Measurements from ENCODE around the gene C17orf67.
A peak's percentile ranks its signal among the peaks of the same experiment; 100 is the strongest.
"Not testable (repeated sequence)": the region's sequence is repeated elsewhere in the genome, so short reads cannot be mapped to it uniquely, and the experiment has no call there.

Gene C17orf67

DNA sequence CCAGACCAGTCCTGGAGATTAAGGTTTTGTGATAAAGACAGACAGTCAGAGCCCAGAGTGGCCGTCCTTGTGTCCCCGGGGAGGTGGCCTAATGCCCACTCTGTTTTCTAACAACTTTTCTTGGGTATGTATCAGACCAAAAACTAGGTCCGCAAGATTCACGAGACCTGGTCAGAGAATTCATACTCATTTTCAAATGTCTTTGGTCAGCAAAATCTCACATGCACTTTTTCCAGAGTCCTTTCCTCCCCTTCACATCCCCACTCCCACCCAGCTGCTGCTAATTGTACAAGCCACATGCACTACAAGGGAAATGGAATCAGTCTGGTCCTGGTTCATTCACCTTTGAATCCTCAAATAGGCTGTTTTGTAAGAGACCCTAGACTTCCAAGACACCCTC, 61.7 kb downstream of the C17orf67 start:
- Histone ChIP-seq H4K20me1 (no peaks in the 10 kb centered on the region), H3K9me3 (replicated peaks in 1 of 11) (peaks cover 0 to 11% (median 0%) of the 10 kb centered on the region in 11 experiments; a peak in 6 of 22 replicates), H3K9ac (no peak overlapping the region), H3K4me1 (peaks cover 5 to 71% (median 35%) of the 10 kb centered on the region in 10 experiments), H3K36me3 (no peaks in the 10 kb centered on the region), H3K27ac (no peak overlapping the region), H3K4me3 (no peak overlapping the region), H3K27me3 (no peaks in the 10 kb centered on the region), H3K4me2 (peak overlapping the region in 6 of 11 experiments; percentile 2 to 37 (median 8); a peak in 5 of 22 replicates)
- no peak for TF ChIP-seq Cebpa-rat (IDR thresholded peaks at IDR 0.05)

DNA sequence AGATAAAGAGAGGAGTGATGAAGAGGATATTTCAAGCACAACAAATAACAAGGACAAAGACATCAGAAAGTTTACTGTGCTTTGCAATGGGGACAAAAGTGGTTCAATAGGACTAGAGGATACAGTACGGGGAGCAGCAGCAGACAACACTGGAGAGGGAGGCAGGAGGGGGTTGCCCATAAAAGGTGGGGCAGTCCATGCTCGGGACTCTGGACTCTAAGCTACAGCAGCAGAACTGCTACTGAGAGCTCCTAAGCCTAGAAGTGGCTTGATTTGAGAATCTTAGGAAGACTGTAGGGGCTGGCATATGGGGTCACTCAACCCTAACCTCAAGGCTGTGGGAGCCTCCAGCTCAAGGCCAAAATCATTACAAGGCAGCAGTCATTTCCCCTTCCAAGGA, 62.2 kb downstream of the C17orf67 start:
- no peaks in the 10 kb centered on the region for H3K27me3 ChIP-seq
- H3K4me2 ChIP-seq: peak overlapping the region in 6 of 11 experiments; percentile 2 to 37 (median 8); a peak in 6 of 22 replicates
- TF ChIP-seq Cebpa-rat (IDR thresholded peaks at IDR 0.05): no peak
- H3K4me3 ChIP-seq: no peak overlapping the region
- H3K9me3 ChIP-seq (replicated peaks in 1 of 11): peaks cover 0 to 10% (median 0%) of the 10 kb centered on the region in 11 experiments; a peak in 6 of 22 replicates
- no peak overlapping the region for H3K9ac ChIP-seq
- H3K4me1 ChIP-seq: peaks cover under 1 to 70% (median 30%) of the 10 kb centered on the region in 10 experiments
- H3K36me3 ChIP-seq: no peaks in the 10 kb centered on the region
- H3K27ac ChIP-seq: no peak overlapping the region
- no peaks in the 10 kb centered on the region for H4K20me1 ChIP-seq

DNA sequence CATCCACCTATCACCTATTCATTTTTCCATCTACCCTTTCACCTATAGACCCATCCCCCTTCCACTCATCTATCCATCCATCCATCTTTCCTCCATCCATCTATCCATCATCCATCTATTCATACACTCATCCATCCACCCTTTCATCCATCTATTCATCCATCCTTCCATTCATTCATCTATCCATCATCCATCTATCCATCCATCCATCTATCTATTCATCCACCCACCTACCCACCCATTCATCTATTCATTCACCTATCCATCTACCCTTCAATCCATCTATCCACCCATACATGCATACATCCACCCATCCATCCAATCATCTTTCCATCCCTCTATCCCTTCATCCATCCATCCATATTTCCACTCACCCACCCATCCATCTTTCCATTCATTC, 63.3 kb downstream of the C17orf67 start:
- H3K4me2 ChIP-seq: peak overlapping the region in 3 of 11 experiments; percentile 44 to 58 (median 46); a peak in 2 of 22 replicates
- no peak overlapping the region for H3K9ac ChIP-seq
- H3K4me3 ChIP-seq: no peak overlapping the region
- no peak for TF ChIP-seq Cebpa-rat (IDR thresholded peaks at IDR 0.05)
- H3K36me3 ChIP-seq: no peaks in the 10 kb centered on the region
- H4K20me1 ChIP-seq: no peaks in the 10 kb centered on the region
- H3K9me3 ChIP-seq (replicated peaks in 1 of 11): peaks cover 0 to 10% (median 0%) of the 10 kb centered on the region in 11 experiments; a peak in 6 of 22 replicates
- no peaks in the 10 kb centered on the region for H3K27me3 ChIP-seq
- peaks cover 0 to 74% (median 31%) of the 10 kb centered on the region in 10 experiments; a peak in 17 of 20 replicates for H3K4me1 ChIP-seq
- no peak overlapping the region for H3K27ac ChIP-seq

DNA sequence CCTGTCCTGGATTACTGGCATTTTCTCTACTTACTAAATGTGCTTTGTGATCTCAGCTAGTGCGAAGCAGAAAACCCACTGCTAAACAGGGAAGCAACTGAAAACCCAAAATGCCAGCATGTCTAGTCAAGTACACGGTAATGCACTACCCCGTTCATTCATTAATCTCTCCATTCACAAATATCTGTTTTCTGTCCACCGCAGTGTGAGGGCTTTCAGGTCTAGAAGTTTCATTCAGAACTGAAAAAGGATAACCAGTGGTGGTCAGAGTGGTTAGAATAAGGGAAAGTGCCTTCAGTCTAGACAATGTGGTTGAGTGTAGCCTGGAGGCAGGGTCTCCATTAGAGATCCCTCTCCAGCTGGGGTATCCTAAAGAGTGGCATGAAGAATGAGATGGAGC, 68.3 kb downstream of the C17orf67 start:
- Histone ChIP-seq H3K4me2 (peak overlapping the region in 5 of 11 experiments; percentile 2 to 40 (median 21); a peak in 5 of 22 replicates), H3K4me3 (no peak overlapping the region), H3K9me3 (replicated peaks in 1 of 11) (peaks cover 16 to 38% (median 23%) of the 10 kb centered on the region in 11 experiments; a peak in 21 of 22 replicates), H3K4me1 (peaks cover 0 to 58% (median 27%) of the 10 kb centered on the region in 10 experiments; a peak in 18 of 20 replicates), H3K27ac (no peak overlapping the region), H3K27me3 (no peaks in the 10 kb centered on the region), H3K9ac (no peak overlapping the region), H4K20me1 (no peaks in the 10 kb centered on the region), H3K36me3 (0 out of 22 replicates have a peak, but pooled peaks cover 0 to 3% (median 0%) of the 10 kb centered on the region in 11 experiments)
- no peak for TF ChIP-seq Cebpa-rat (IDR thresholded peaks at IDR 0.05)

DNA sequence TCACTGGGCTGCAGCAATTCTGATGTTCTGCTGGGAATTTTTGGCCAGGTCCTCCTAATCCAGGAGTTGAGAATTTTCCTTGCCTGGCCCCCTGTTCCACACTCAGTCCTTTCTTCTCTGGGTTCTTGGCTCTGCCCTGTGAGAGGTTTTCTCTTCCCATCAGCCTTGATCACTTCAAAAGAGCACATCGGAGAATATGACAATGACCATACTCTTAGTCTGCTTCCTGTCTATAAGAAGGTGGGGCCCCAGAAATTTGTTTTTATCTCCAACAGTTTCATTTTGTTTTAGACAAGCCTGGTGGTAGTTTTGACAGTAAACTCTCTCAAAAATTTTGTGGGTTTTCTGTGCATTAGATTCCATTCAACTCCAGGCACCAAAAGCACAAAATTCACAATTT, 70.7 kb downstream of the C17orf67 start:
- no peaks in the 10 kb centered on the region for H4K20me1 ChIP-seq
- peak overlapping the region in 9 of 11 experiments; percentile 4 to 49 (median 31); a peak in 13 of 22 replicates for H3K4me2 ChIP-seq
- no peaks in the 10 kb centered on the region for H3K27me3 ChIP-seq
- H3K27ac ChIP-seq: no peak overlapping the region
- no peak for TF ChIP-seq Cebpa-rat (IDR thresholded peaks at IDR 0.05)
- H3K36me3 ChIP-seq: peaks cover 0 to 6% (median 0%) of the 10 kb centered on the region in 11 experiments; a peak in 3 of 22 replicates
- H3K4me3 ChIP-seq: no peak overlapping the region
- no peak overlapping the region for H3K9ac ChIP-seq
- peaks cover 40 to 63% (median 48%) of the 10 kb centered on the region in 11 experiments for H3K9me3 ChIP-seq (replicated peaks in 1 of 11)
- peaks cover 0 to 42% (median 17%) of the 10 kb centered on the region in 10 experiments; a peak in 14 of 20 replicates for H3K4me1 ChIP-seq

- H4K20me1 ChIP-seq: no peaks in the 10 kb centered on the region
- H3K9me3 ChIP-seq (replicated peaks in 1 of 11): peaks cover 49 to 71% (median 56%) of the 10 kb centered on the region in 11 experiments
- peaks cover 0 to 42% (median 17%) of the 10 kb centered on the region in 10 experiments; a peak in 14 of 20 replicates for H3K4me1 ChIP-seq
- H3K4me3 ChIP-seq: no peak overlapping the region
- H3K4me2 ChIP-seq: no peak overlapping the region
- H3K27me3 ChIP-seq: no peaks in the 10 kb centered on the region
- no peak for TF ChIP-seq Cebpa-rat (IDR thresholded peaks at IDR 0.05)
- H3K9ac ChIP-seq: no peak overlapping the region
- no peak overlapping the region for H3K27ac ChIP-seq
- peaks cover 0 to 6% (median 0%) of the 10 kb centered on the region in 11 experiments; a peak in 3 of 22 replicates for H3K36me3 ChIP-seq
These were observed 71.6 kb downstream of the C17orf67 start for GRCh38 chr17:56762144-56762543.

GRCh38 chr17:56761387-56761786, 72.3 kb downstream of the C17orf67 start:
- Histone ChIP-seq H3K36me3 (peaks cover 0 to 6% (median 0%) of the 10 kb centered on the region in 11 experiments; a peak in 3 of 22 replicates), H3K9me3 (replicated peaks in 1 of 11) (peaks cover 56 to 79% (median 64%) of the 10 kb centered on the region in 11 experiments), H3K4me3 (no peak overlapping the region), H3K27ac (no peak overlapping the region), H3K27me3 (no peaks in the 10 kb centered on the region), H3K4me2 (no peak overlapping the region), H3K4me1 (peaks cover 7 to 41% (median 19%) of the 10 kb centered on the region in 10 experiments; a peak in 18 of 20 replicates), H3K9ac (no peak overlapping the region), H4K20me1 (no peaks in the 10 kb centered on the region)
- no peak for TF ChIP-seq Cebpa-rat (IDR thresholded peaks at IDR 0.05)

- Histone ChIP-seq H3K27ac (peak overlapping the region in 3 of 11 experiments; percentile 36 to 52 (median 51); a peak in 5 of 22 replicates), H3K4me1 (peaks cover 34 to 45% (median 41%) of the 10 kb centered on the region in 10 experiments), H3K9me3 (replicated peaks in 1 of 11) (peaks cover 63 to 83% (median 76%) of the 10 kb centered on the region in 11 experiments), H3K4me3 (peak overlapping the region in 3 of 10 experiments; percentile 26 to 32 (median 31); a peak in 5 of 20 replicates)
- not testable (repeated sequence) for H3K36me3 ChIP-seq, H3K27me3 ChIP-seq, H4K20me1 ChIP-seq, H3K4me2 ChIP-seq, H3K9ac ChIP-seq
These were observed 76.1 kb downstream of the C17orf67 start for GRCh38 chr17:56757611-56758010.

DNA sequence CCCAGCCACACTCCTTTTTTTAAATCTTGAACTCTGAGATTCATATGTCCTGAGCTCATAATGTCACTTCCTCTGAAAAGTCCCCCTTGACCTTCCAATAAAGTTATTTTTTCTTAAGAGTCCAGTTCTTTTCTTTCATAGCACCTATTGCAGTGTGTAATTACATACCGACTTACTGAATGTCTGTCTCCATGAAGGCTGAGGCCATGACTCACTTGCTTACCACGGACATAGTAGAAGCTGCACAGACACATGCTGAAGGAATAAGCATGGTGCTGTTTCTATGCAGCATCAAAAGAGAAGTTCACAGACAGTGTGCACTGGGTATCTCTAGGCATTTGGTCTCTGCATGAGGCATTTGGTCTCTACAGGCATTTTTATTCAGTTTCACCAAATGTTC, 77.2 kb downstream of the C17orf67 start:
- TF ChIP-seq Cebpa-rat (IDR thresholded peaks at IDR 0.05): no peak
- H3K4me1 ChIP-seq: peaks cover 43 to 55% (median 50%) of the 10 kb centered on the region in 10 experiments
- H3K27me3 ChIP-seq: no peaks in the 10 kb centered on the region

More for the DNA sequence above, 77.2 kb downstream of the C17orf67 start:
- Histone ChIP-seq H3K36me3 (peaks cover 0 to 6% (median 0%) of the 10 kb centered on the region in 11 experiments; a peak in 3 of 22 replicates), H3K9me3 (replicated peaks in 1 of 11) (peaks cover 55 to 76% (median 67%) of the 10 kb centered on the region in 11 experiments), H4K20me1 (no peaks in the 10 kb centered on the region), H3K27ac (peak overlapping the region in 2 of 11 experiments; percentile 23 to 36; a peak in 2 of 22 replicates), H3K4me2 (peak overlapping the region in 1 of 11 experiments; percentile 8; a peak in 1 of 22 replicates), H3K9ac (no peak overlapping the region), H3K4me3 (peak overlapping the region in 3 of 10 experiments; percentile 2 to 17 (median 10); a peak in 4 of 20 replicates)

Data from BLaER1 treated with 17β-estradiol and CSF1 and Interleukin-3, amounts not matched to agents 10 nM and 100 nM (cell line).